Gastroesophageal sphincter (tissue), 4 donors: Measurements from ENCODE around the gene VIPR2. TPM values are rescaled to one million over a fixed set of nuclear protein-coding genes. Genes with fewer than 3 reads are reported as not detected.

Source experiments
- ATAC-seq: fragments of 150-250 bp; one replicate; pipeline ENCODE4 v1.9.1; 2016; ENCODE audit warnings: mild to moderate bottlenecking, moderate library complexity
- H3K27ac ChIP-seq, 4 donors: fragments of 200-600 bp; sonication (generic) in 3 of 4; 1 replicate in 3 of 4; 2 replicates in 1 of 4; pipeline ENCODE4 v1.5.1; 2016 to 2019
- H3K27me3 ChIP-seq: fragments of 200-600 bp; sonication (generic); one replicate; pipeline ENCODE4 v1.5.1; 2019
- H3K36me3 ChIP-seq, 2 donors: fragments of 200-600 bp; sonication (generic); one replicate each; pipeline ENCODE4 v1.5.1; 2019; ENCODE audit warnings: control low read depth in 1 of 2
- H3K4me1 ChIP-seq, 3 donors: fragments of 200-600 bp; sonication (generic); 1 replicate in 2 of 3; 2 replicates in 1 of 3; pipeline ENCODE4 v1.5.1; 2016 to 2019; ENCODE audit warnings: control low read depth in 2 of 3
- H3K4me3 ChIP-seq, 2 donors: fragments of 200-600 bp; sonication (generic); one replicate each; pipeline ENCODE4 v1.5.1; 2019; ENCODE audit warnings: mild to moderate bottlenecking in 1 of 2, moderate library complexity in 1 of 2
- H3K9me3 ChIP-seq, 3 donors: fragments of 200-600 bp; sonication (generic); one replicate each; pipeline ENCODE4 v1.5.1; 2017 to 2019; ENCODE audit warnings: control low read depth in 2 of 3
- CTCF ChIP-seq, 4 experiments: fragments of 200-600 bp in 2 of 4; fragments of 450-650 bp in 2 of 4; sonication (generic) in 1 of 4; IDR thresholded peaks; one replicate each; pipeline ENCODE4 v1.5.1; 2017 to 2019; ENCODE audit warnings: antibody characterized with exemption in 4 of 4, mild to moderate bottlenecking in 2 of 4, moderate library complexity in 2 of 4
- EP300 ChIP-seq: sonication (generic); formaldehyde crosslinking; IDR thresholded peaks from one replicate; pipeline ENCODE4 v1.6.1; 2017; ENCODE audit warnings: antibody characterized with exemption, mild to moderate bottlenecking
- POLR2A ChIP-seq, 2 donors: fragments of 450-650 bp; IDR thresholded peaks; one replicate each; pipeline ENCODE4 v1.6.1; 2017; ENCODE audit warnings: antibody characterized with exemption in 2 of 2, mild to moderate bottlenecking in 2 of 2, moderate library complexity in 1 of 2
- POLR2AphosphoS5 ChIP-seq: sonication (generic); formaldehyde crosslinking; IDR thresholded peaks from one replicate; pipeline ENCODE4 v1.6.1; 2017; ENCODE audit warnings: antibody characterized with exemption
- WGBS, 2 donors: methylation state at CpG; one replicate each; pipeline ENCODE4 v1.1.5; 2018; ENCODE audit warnings: low coverage in 1 of 2; 5-methylcytosine and 5-hydroxymethylcytosine counted together
- total RNA-seq, 4 donors: library from RNA; depleted of rRNA; stranded (reverse); fragments of >200 nt; gene quantifications; one replicate each; pipeline ENCODE4 v1.1.0, GENCODE V29; 2016

VIPR2 gene
- total RNA-seq, 4 donors from 2014 or later = 13.3 to 52.5 (median 27.4) TPM

- TF ChIP-seq POLR2A (IDR thresholded peaks at IDR 0.05) (no peak), CTCF (IDR thresholded peaks at IDR 0.05) (no peak), EP300 (no peak), POLR2AphosphoS5 (no peak)
- Histone ChIP-seq H3K36me3 (no peaks in the 10 kb centered on the region), H3K27me3 (no peaks in the 10 kb centered on the region), H3K4me1 (peaks cover 0 to 5% (median 0%) of the 10 kb centered on the region in 3 donors), H3K27ac (no peak overlapping the region), H3K9me3 (no peaks in the 10 kb centered on the region), H3K4me3 (no peak overlapping the region)
- ATAC-seq = no peak
- 73 to 76% methylated on average over 6 to 8 of the region's 9 CpGs for WGBS, 2 donors
Observed at GRCh38 chr7:159078193-159078910, 66.3 kb downstream of the VIPR2 start.

GRCh38 chr7:159076333-159076732, 68.3 kb downstream of the VIPR2 start:
- no peaks in the 10 kb centered on the region for H3K9me3 ChIP-seq
- no peak for TF ChIP-seq POLR2AphosphoS5
- TF ChIP-seq POLR2A (IDR thresholded peaks at IDR 0.05) = no peak
- no peak for ATAC-seq
- peaks cover 0 to 5% (median 0%) of the 10 kb centered on the region in 3 donors for H3K4me1 ChIP-seq
- H3K27me3 ChIP-seq = no peaks in the 10 kb centered on the region
- peak overlapping the region in 1 of 4 donors; percentile 30 for H3K27ac ChIP-seq
- H3K4me3 ChIP-seq = no peak overlapping the region
- no peaks in the 10 kb centered on the region for H3K36me3 ChIP-seq

GRCh38 chr7:159075563-159076238, 69.0 kb downstream of the VIPR2 start:
- H3K27ac ChIP-seq = peak overlapping the region in 3 of 4 donors; percentile 54 to 64 (median 61)
- H3K4me3 ChIP-seq = no peak overlapping the region
- 60% methylated on average over 3 of the region's 17 CpGs; no CpG with 5 or more reads in 1 of the 2 donors for WGBS, 2 donors
- peak; percentile 78 for TF ChIP-seq POLR2AphosphoS5
- no peak for TF ChIP-seq CTCF (IDR thresholded peaks at IDR 0.05)
- ATAC-seq = peak; percentile 90
- peaks cover 0 to 7% (median 0%) of the 10 kb centered on the region in 3 donors for H3K4me1 ChIP-seq
- H3K9me3 ChIP-seq = no peaks in the 10 kb centered on the region
- H3K36me3 ChIP-seq = no peaks in the 10 kb centered on the region
- H3K27me3 ChIP-seq = no peaks in the 10 kb centered on the region

GRCh38 chr7:159071260-159071659, 73.4 kb downstream of the VIPR2 start:
- 83% methylated on average over 1 to 3 of the region's 6 CpGs for WGBS, 2 donors
- no peak overlapping the region for H3K4me3 ChIP-seq
- no peaks in the 10 kb centered on the region for H3K27me3 ChIP-seq
- H3K27ac ChIP-seq = no peak overlapping the region
- H3K4me1 ChIP-seq = peaks cover 0 to 51% (median 3%) of the 10 kb centered on the region in 3 donors
- ATAC-seq = no peak
- no peaks in the 10 kb centered on the region for H3K36me3 ChIP-seq
- no peak for TF ChIP-seq EP300
- TF ChIP-seq CTCF (IDR thresholded peaks at IDR 0.05) = no peak
- no peak for TF ChIP-seq POLR2AphosphoS5
- no peak for TF ChIP-seq POLR2A (IDR thresholded peaks at IDR 0.05)
- H3K9me3 ChIP-seq = no peaks in the 10 kb centered on the region

GRCh38 chr7:159070431-159071148, 74.1 kb downstream of the VIPR2 start:
- Histone ChIP-seq H3K4me1 (peaks cover 0 to 50% (median 3%) of the 10 kb centered on the region in 3 donors), H3K36me3 (no peaks in the 10 kb centered on the region), H3K27ac (no peak overlapping the region), H3K9me3 (no peaks in the 10 kb centered on the region), H3K27me3 (no peaks in the 10 kb centered on the region), H3K4me3 (no peak overlapping the region)
- TF ChIP-seq EP300 (no peak), POLR2AphosphoS5 (no peak), POLR2A (IDR thresholded peaks at IDR 0.05) (no peak), CTCF (IDR thresholded peaks at IDR 0.05) (no peak)
- ATAC-seq = no peak
- WGBS, 2 donors = 72 to 75% methylated on average over 12 to 17 of the region's 17 CpGs
